GM12891 (cell line): ENCODE results near the gene RASAL1.

Source experiments
- DNase-seq: peaks from one replicate; pipeline ENCODE4 v3.0.0; 2011; ENCODE audit warnings: low spot score; ENCODE audit not compliant: insufficient read length
- FAIRE-seq: peaks from 2 replicates; lab custom pipeline; 2011; peaks lifted over from hg19 to GRCh38; lab: Jason Lieb, UNC
- PAX5 ChIP-seq: IDR thresholded peaks from 2 replicates; pipeline ENCODE4 v1.6.1; 2011; ENCODE audit warnings: low read length, moderate library complexity, mild to moderate bottlenecking; ENCODE audit not compliant: insufficient read depth, severe bottlenecking
- POLR2A ChIP-seq: IDR thresholded peaks from 2 replicates; pipeline ENCODE4 v1.6.1; 2011; ENCODE audit warnings: low read depth, low read length, control low read depth
- POLR2AphosphoS5 ChIP-seq: IDR thresholded peaks from 2 replicates; pipeline ENCODE4 v1.6.1; 2011; ENCODE audit warnings: low read depth, low read length, control low read depth
- POU2F2 ChIP-seq: IDR thresholded peaks from 2 replicates; pipeline ENCODE4 v1.6.1; 2011; ENCODE audit warnings: low read depth, mild to moderate bottlenecking, control low read depth, low read length, moderate library complexity
- SPI1 ChIP-seq: IDR thresholded peaks from 2 replicates; pipeline ENCODE4 v1.6.1; 2011; ENCODE audit warnings: low read depth, low read length, control low read depth
- TAF1 ChIP-seq: IDR thresholded peaks from 2 replicates; pipeline ENCODE4 v1.6.1; 2011; ENCODE audit warnings: low read depth, low read length, control low read depth

Gene RASAL1

GRCh38 chr12:113133666-113134065 is 1.9 kb downstream of the RASAL1 start:
- TF ChIP-seq PAX5 (no peak), TAF1 (no peak)
- FAIRE-seq (no peak), DNase-seq (no peak)

GRCh38 chr12:113133036-113133435 is 2.5 kb downstream of the RASAL1 start:
- no peak for FAIRE-seq
- no peak for DNase-seq
- TF ChIP-seq POLR2A (no peak), TAF1 (no peak), PAX5 (no peak)

- DNase-seq (no peak), FAIRE-seq (no peak)
- no peak for TF ChIP-seq SPI1
- TF ChIP-seq POLR2A, result no peak
- TF ChIP-seq PAX5, result no peak
- TF ChIP-seq POLR2AphosphoS5, result no peak
- no peak for TF ChIP-seq POU2F2
- TF ChIP-seq TAF1, result no peak
Observed at GRCh38 chr12:113131556-113131955, 4.0 kb downstream of the RASAL1 start.

- FAIRE-seq (peak; percentile 61), DNase-seq (no peak)
- TF ChIP-seq POLR2A (no peak), POLR2AphosphoS5 (no peak)
Observed at GRCh38 chr12:113130457-113131135, 5.0 kb downstream of the RASAL1 start.

GRCh38 chr12:113129664-113130456 is 5.7 kb downstream of the RASAL1 start:
- TF ChIP-seq POLR2AphosphoS5 (no peak), SPI1 (no peak), POLR2A (no peak), PAX5 (no peak), TAF1 (no peak), POU2F2 (no peak)
- peak; percentile 73 for FAIRE-seq
- DNase-seq, result no peak

- TF ChIP-seq POLR2AphosphoS5 (no peak), SPI1 (no peak), POLR2A (no peak)
- no peak for DNase-seq
- peak; percentile 61 for FAIRE-seq
Observed at GRCh38 chr12:113128802-113129663, 6.5 kb downstream of the RASAL1 start.

GRCh38 chr12:113127791-113128199 is 7.8 kb downstream of the RASAL1 start:
- no peak for TF ChIP-seq PAX5
- no peak for TF ChIP-seq POLR2A
- FAIRE-seq (no peak), DNase-seq (no peak)

GRCh38 chr12:113120670-113121370 is 14.7 kb downstream of the RASAL1 start:
- no peak for FAIRE-seq
- DNase-seq, result no peak
- TF ChIP-seq PAX5 (no peak), SPI1 (no peak), POLR2AphosphoS5 (no peak), POU2F2 (no peak), POLR2A (no peak), TAF1 (no peak)

- no peak for DNase-seq
- FAIRE-seq, result no peak
Observed at GRCh38 chr12:113119980-113120669, 15.4 kb downstream of the RASAL1 start.

More at GRCh38 chr12:113119980-113120669, 15.4 kb downstream of the RASAL1 start:
- TF ChIP-seq POLR2AphosphoS5 (no peak), SPI1 (no peak), TAF1 (no peak), POU2F2 (no peak), POLR2A (no peak), PAX5 (no peak)
